Right kidney (tissue), 1 donor: ENCODE measurements around the gene MLLT1.

ENCODE experiments used
- DNase-seq: peaks from one replicate; pipeline ENCODE4 v3.0.0-alpha.2; 2016

Gene MLLT1

DNA sequence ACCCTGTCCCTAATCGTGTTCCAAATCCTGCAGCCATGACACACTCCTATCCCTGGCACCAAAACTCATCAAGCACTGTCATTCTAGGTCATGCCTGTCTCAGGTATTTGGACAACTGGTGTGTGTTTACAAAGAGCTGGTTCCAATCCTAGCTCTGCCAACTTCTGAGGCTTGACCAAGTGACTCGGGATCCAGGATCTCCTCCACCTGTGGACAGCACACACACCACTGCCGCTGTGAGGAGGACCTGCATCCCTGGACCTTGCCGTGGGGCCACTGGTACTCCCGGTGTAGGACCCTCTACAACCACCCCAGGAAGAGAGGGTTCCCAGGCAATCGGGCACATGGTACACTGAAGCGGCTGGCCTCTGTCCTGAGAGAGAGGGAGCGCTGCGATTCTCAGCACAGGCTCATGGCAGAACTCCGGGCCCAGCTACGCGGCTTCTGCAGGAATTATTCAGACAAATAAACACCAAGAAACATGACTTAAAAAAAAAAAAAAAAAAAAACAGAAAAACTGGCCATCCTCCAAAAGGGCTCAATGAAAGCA, 20.4 kb downstream of the MLLT1 start:
- DNase-seq = no peak

- no peak for DNase-seq
These were observed 20.9 kb downstream of the MLLT1 start for GRCh38 chr19:6258812-6259311.

DNA sequence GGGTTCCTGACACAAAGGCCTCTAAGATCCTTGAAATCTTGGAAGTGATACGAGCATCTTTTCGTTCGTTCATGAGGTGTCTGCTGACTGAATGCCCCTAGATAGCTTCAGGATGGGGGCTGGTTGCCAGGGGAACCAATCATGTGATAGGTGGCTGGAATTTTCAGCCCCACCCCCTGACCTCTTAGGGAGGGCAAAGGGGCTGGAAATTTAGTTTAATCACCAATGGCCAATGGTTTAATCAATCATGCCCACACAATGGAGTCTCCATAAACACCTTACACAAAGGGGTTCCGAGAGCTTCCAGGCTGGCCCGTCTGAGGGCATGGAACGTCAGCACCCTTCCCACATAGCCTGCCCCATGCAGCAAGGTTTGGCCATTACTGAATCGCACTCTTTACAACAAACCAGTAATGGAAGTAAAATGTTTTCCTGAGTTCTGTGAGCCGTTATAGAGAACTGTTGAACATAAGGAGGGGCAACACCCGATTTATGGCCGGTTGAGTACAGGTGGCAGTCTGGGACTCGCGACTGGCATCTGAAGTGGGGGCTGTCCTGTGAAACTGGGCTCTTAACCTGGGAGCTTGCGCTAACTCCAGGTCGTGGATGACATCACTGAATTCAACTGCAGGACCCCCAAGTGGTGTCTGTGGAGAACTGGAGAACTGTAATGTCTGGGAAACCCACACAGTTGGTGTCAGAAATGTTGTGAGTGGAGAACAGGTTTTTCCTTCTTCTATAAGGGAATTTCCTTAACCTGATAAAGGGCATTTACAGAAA, 25.6 kb downstream of the MLLT1 start:
- no peak for DNase-seq

- no peak for DNase-seq
These were observed 27.7 kb downstream of the MLLT1 start for GRCh38 chr19:6252066-6252465.

DNA sequence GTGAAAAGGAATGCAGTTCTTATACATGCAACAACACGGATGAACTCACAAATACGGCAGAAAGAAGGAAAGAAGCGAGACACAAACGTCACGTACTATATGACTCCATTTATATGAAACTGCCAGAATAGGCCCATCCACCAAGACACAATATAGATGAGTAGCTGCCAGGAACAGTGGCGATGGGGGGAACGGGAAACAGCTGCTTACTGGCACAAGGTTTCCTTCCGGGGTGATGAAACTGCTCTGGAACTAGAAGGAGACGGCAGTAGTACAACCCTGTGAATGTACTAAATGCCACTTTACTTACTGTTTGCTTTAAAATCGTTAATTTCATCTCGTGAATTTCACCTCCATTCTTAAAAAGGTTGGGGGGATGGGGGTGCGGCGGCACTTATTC, 28.9 kb downstream of the MLLT1 start:
- DNase-seq = no peak

- DNase-seq = no peak
These were observed 29.7 kb downstream of the MLLT1 start for GRCh38 chr19:6250024-6250615.

DNA sequence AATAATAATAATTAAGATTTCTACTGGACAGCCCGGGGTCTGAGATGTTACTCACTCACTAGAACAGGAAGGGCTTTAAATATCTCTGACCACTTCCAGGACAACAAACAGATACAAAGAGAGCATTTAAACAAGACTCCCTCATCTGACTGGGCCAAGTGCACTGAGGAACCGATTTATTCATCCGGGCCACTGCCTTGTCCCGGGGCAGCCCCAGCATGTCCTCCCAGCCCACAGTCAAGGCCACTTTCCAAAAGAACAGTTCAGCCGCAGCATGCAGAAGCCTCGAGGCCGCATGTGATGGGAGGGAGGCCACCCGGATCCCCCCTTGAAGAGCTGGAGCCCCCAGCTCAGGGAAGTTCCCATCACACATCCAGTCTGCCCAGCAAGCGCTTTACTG, 30.5 kb downstream of the MLLT1 start:
- no peak for DNase-seq

- DNase-seq = no peak
These were observed 30.9 kb downstream of the MLLT1 start for GRCh38 chr19:6248844-6249243.

DNA sequence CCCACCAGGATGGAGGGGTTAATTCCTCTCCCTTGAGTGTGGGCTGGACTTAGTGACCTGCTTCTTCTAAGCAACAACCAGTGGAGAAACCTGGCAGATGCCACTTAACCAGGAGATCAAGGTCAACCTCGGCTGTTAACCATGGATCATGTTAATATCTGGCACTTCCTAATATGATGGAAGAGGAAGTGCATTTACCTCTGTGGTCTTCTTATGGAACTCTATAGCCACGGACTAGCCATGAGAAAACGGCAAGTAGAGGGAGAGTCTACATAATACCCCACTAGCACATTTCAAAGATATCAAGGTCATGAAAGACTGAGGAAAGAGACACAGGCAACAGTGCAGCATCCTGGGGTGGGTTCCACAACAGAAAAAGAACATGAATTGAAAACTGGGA, 31.4 kb downstream of the MLLT1 start:
- DNase-seq = no peak

GRCh38 chr19:6247007-6247288, 32.8 kb downstream of the MLLT1 start:
- no peak for DNase-seq

DNA sequence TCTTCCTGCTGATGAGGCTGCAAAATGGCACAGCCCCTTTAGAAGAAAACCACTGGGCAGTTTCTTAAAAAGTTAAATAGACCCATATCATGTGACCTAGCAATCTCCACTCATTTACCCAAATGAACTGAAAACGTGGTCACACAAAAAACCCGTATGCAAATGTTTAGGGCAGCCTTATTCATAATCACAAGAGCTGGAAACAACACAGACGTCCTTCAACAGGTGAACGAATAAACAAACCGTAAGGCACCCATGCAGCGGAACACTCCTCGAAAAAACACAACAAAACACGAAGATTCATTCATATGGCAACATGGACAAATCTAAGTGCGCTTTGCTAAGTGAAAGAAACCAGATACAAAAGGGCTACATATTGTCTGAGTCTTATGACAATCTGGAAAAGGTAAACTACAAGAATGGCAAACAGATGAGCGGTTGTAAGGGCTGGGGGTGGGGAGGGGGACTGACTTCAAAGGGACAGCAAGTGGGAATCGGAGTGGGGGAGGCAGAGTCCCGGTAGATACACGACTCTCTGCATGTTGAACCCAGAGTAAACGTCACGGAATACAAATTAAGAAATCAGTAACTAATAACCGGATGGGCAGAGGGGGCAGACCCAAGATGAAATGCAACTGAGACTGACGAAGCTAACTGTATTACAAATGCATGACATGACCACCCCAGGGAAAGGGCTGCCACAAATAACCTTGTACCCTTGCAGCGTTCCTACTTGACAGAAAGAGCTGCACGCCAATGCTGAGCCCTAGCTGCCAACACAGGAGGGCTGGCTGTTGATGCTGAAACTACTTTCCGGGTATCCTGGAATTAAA, 33.4 kb downstream of the MLLT1 start:
- no peak for DNase-seq

DNA sequence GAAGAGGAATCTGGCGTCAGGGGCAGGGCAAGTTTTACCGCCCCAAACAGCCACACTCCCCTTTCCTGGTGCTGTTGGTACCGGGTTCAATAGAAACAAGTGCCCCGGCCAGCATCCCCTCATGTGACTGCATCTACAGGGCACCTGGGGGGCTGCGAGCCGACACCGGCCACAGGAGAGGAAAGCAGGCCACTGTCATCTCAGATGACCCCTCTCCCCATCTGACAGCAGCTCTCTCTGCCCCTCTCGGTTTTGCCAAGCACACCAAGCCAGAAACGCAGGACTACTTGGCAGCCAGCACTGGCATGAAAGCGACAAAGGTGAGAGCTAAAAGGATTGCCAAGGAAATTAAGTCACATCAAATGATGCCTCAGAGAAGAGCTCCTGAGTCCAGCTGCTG, 37.1 kb downstream of the MLLT1 start:
- peak; percentile 29 for DNase-seq

DNA sequence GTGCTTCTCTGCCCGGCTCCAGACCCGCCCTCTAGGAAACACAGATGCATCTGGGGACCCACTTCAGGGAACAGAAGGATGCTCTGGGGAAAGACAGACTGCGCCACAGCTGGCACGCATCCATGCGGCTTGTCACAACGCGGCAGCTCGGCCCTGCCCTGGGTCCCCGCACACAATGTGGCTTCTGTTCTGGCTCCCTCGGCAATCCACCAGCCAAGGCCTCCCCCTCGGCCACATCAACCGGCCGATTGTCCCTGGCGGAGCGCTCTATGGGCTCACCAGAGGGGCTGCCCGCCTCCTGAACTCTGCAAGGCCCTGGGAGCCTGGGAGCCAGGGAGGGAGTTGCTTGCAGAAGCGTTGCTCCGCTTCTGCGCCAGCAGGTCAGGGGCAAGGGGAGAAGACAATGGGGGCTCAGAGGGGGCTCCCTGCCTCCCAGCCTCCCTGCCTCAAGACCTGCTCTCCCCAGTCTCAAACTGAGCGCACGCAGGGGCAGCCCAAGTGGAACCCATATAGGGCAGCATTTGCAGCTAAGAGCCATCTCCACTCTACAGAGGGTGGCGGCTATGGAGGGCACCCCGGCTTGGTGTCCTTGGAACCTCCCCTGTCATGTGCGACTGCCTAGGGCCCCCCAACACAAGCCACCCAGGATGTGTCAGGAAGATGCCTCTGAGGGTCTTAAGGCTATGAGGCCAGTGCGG, 37.9 kb downstream of the MLLT1 start:
- DNase-seq = peak; percentile 15

DNA sequence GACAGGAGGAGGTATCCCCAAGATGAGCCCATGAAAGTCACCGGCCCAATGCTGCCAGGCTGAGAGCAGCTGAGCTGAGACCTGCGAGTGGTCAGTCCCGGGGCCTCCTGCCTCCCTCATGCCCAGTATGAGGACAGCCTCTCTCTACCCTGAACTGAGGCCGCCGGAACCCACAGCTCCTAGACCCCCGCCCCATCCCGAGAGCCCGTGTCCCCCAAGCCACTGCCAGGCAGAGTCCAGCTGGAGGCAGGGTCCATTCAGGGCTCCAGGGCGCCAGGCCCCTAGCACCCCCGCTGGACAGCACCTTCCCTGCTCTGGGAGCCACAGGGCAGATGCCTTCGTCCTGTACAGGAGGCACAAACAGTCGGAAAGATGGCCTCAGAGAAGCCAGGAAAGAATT, 38.7 kb downstream of the MLLT1 start:
- no peak for DNase-seq

DNA sequence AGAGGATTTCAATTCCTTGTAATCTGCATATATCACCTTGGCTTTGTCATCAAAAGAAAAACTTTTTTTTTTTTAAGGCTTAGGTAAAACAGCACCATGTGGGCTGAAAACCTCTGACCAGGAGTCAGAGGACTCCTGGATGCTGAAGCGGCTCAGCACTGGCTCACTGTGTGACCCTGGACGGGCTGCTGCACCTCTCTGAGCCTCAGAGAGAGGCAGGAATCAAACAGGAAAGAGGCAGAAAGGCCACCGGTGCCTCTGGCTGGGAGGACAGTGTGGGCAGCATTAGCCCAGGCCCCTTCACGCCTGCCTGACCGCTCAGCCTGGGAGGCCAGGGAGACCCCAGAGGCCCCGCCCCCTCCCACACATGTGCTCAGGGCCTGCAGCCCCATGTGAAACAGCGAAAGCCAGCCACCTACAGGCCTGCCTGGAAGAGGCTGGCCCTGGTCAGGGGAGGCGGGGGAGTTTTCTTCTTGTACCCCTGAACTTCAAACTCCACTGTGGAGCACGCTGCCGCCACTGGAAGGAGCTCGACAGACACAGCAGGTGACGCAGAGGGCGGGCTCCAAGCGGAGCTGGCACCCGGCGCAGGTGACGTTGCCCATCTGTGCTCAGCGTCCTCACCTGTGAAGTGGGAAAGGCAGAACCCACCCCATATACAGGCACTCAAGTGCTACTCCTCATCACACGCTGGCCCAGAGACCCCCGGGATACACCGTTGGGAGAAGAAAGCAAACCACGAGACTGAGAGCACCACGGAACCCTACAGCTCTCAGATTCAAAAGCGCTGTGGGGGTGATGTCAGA, 39.7 kb downstream of the MLLT1 start:
- no peak for DNase-seq

DNA sequence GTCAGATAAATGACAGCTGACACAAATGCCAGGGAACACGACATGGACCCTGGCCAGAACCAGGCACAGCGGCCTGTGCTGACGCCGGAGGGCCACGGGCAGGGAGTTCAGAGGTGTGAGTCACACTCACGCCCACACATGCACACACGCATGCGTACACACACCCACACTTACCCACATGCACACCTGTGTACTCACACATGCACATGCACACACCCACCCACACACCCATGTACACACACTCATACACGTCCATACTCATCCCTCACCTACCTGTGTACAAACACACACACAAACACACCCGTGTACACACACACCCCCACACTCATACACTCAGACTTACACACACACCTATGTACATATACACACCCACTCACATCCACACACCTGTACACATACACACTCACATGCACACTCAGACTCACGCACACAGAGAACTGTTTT, 40.4 kb downstream of the MLLT1 start:
- no peak for DNase-seq

- DNase-seq = peak; percentile 5
These were observed 41.0 kb downstream of the MLLT1 start for GRCh38 chr19:6238643-6239281.

DNA sequence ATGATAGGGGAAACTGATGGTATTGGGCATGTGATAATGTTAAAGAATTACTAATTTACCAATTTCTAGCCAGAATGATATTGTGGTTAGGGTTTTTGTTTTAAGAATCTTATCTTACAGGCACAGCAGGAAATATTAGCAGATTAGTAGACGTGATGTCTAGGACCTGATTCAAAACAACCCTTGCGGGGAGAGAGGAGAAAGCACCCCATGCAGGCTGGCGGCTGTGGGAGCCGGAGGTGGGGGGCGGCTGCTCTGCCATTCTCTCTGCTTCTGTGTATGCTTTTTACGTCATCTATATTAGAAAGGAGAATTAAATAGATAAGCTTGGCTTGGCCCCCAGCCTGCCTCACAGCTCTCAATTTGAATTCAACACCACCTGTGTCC, 41.5 kb downstream of the MLLT1 start:
- no peak for DNase-seq

DNA sequence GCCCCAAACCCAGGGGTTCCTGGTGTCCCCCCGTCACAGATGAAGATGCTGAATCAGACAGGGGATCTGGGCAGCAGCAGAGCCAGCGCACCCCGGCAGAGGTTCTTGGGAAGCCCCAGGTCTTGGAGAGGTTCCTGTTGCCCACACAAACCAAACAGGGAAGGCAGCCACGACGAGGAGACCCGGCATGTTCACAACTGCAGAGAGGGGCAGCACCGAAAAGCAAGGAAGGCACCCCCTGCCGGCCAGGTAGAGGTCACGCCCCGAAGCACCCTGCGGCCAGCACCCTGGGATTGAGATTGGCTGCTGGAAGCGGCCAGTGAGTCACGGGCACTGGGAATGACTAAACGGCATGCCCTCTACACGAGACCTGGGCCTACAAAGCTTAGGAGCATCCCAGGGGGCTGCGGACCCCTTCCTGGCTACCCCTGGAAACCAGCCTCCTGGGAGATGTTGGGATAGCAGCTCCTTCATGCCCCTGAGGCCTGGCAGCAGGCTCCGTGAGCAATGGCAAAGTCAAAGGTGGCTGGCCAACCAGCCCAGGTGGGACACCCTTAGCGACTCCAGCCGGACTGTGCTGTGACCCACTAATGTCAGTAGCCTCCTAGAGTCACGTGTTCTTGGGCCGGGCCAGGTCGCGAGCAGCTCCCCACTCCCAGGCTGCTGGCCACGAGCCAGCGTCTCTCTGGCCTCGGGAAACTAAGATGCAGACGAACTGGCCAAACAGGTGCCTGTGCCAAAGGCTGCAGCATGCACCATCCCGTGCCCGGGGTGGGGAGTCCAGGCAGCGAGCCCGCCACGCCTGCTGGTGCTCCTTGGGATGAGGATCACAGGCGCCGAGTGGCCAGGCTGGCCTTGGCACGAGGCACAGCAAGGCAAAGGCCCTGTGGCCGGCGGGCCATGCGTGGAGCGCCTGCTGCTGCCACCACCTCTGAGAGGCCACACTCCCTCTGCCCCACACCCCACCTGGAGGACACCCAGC, 43.2 kb downstream of the MLLT1 start:
- DNase-seq = peak; percentile 14
